ENCODE data around the gene WFS1.

WFS1 gene

GRCh38 chr4:6250235-6250983 is 19.2 kb upstream of the WFS1 start:
- Histone ChIP-seq H3K36me3 (ENCODE audit: control insufficient read depth, insufficient read depth, low read length) (no peaks in the 10 kb centered on the region), H3K4me1 (ENCODE audit: control insufficient read depth, low read depth, low read length) (no peaks in the 10 kb centered on the region), H4K8ac (ENCODE audit: low read depth, low read length) (no peak overlapping the region), H3K18ac (ENCODE audit: low read length) (no peak overlapping the region), H3K79me1 (ENCODE audit: low read length) (no peaks in the 10 kb centered on the region), H3K27me3 (ENCODE audit: insufficient read depth, low read length, poor library complexity) (no peaks in the 10 kb centered on the region), H3K9ac (ENCODE audit: low read length) (no peak overlapping the region), H4K5ac (ENCODE audit: low read length) (no peak overlapping the region), H2AK5ac (ENCODE audit: low read length) (no peak overlapping the region), H2BK120ac (ENCODE audit: low read depth, low read length) (no peak overlapping the region), H3K27ac (ENCODE audit: low read depth, low read length) (no peak overlapping the region), H3K79me2 (ENCODE audit: control insufficient read depth, insufficient read depth, low read length) (no peaks in the 10 kb centered on the region), H3K23ac (ENCODE audit: low read length) (no peak overlapping the region), H2BK15ac (replicated peaks; ENCODE audit: low read depth) (no peak overlapping the region), H3K4ac (ENCODE audit: low read depth, low read length) (no peak overlapping the region), H3K56ac (ENCODE audit: low read length) (no peak overlapping the region), H2BK5ac (ENCODE audit: low read length) (no peak overlapping the region), H3K4me2 (ENCODE audit: low read length) (peak overlapping the region; percentile 53), H3K4me3 (ENCODE audit: low read length) (no peak overlapping the region)
- peak; percentile 86 for DNase-seq
- WGBS (ENCODE audit: extremely low coverage, insufficient coverage, low lambda C conversion rate), result no CpG with 5 or more reads among the region's 15 CpGs

- Histone ChIP-seq H2BK5ac (ENCODE audit: low read length) (no peak overlapping the region), H3K56ac (ENCODE audit: low read length) (no peak overlapping the region), H4K5ac (ENCODE audit: low read length) (no peak overlapping the region), H3K4me2 (ENCODE audit: low read length) (no peak overlapping the region), H3K36me3 (ENCODE audit: control insufficient read depth, insufficient read depth, low read length) (no peaks in the 10 kb centered on the region), H3K4me1 (ENCODE audit: control insufficient read depth, low read depth, low read length) (no peaks in the 10 kb centered on the region), H3K27ac (ENCODE audit: low read depth, low read length) (no peak overlapping the region), H3K27me3 (ENCODE audit: insufficient read depth, low read length, poor library complexity) (no peaks in the 10 kb centered on the region), H3K4ac (ENCODE audit: low read depth, low read length) (no peak overlapping the region), H3K4me3 (ENCODE audit: low read length) (no peak overlapping the region), H2BK120ac (ENCODE audit: low read depth, low read length) (no peak overlapping the region), H3K23ac (ENCODE audit: low read length) (no peak overlapping the region), H3K18ac (ENCODE audit: low read length) (no peak overlapping the region), H3K79me1 (ENCODE audit: low read length) (no peaks in the 10 kb centered on the region), H3K9ac (ENCODE audit: low read length) (no peak overlapping the region), H2BK15ac (replicated peaks; ENCODE audit: low read depth) (no peak overlapping the region), H2AK5ac (ENCODE audit: low read length) (no peak overlapping the region), H4K8ac (ENCODE audit: low read depth, low read length) (no peak overlapping the region), H3K79me2 (ENCODE audit: control insufficient read depth, insufficient read depth, low read length) (no peaks in the 10 kb centered on the region)
- no CpG with 5 or more reads among the region's 1 CpG for WGBS (ENCODE audit: extremely low coverage, insufficient coverage, low lambda C conversion rate)
- no peak for DNase-seq
These were observed 18.7 kb upstream of the WFS1 start for GRCh38 chr4:6250984-6251295.

GRCh38 chr4:6251365-6251764 is 18.3 kb upstream of the WFS1 start:
- Histone ChIP-seq H3K36me3 (ENCODE audit: control insufficient read depth, insufficient read depth, low read length) (no peaks in the 10 kb centered on the region), H2BK5ac (ENCODE audit: low read length) (no peak overlapping the region), H3K9ac (ENCODE audit: low read length) (no peak overlapping the region), H3K56ac (ENCODE audit: low read length) (no peak overlapping the region), H3K27ac (ENCODE audit: low read depth, low read length) (no peak overlapping the region), H2AK5ac (ENCODE audit: low read length) (no peak overlapping the region), H3K23ac (ENCODE audit: low read length) (no peak overlapping the region), H3K79me1 (ENCODE audit: low read length) (no peaks in the 10 kb centered on the region), H4K5ac (ENCODE audit: low read length) (no peak overlapping the region), H2BK15ac (replicated peaks; ENCODE audit: low read depth) (no peak overlapping the region), H4K8ac (ENCODE audit: low read depth, low read length) (no peak overlapping the region), H3K79me2 (ENCODE audit: control insufficient read depth, insufficient read depth, low read length) (no peaks in the 10 kb centered on the region), H2BK120ac (ENCODE audit: low read depth, low read length) (no peak overlapping the region), H3K4ac (ENCODE audit: low read depth, low read length) (no peak overlapping the region), H3K18ac (ENCODE audit: low read length) (no peak overlapping the region), H3K4me3 (ENCODE audit: low read length) (no peak overlapping the region), H3K27me3 (ENCODE audit: insufficient read depth, low read length, poor library complexity) (no peaks in the 10 kb centered on the region), H3K4me2 (ENCODE audit: low read length) (no peak overlapping the region), H3K4me1 (ENCODE audit: control insufficient read depth, low read depth, low read length) (no peaks in the 10 kb centered on the region)
- DNase-seq, result no peak
- no CpG with 5 or more reads among the region's 14 CpGs for WGBS (ENCODE audit: extremely low coverage, insufficient coverage, low lambda C conversion rate)

- Histone ChIP-seq H4K8ac (ENCODE audit: low read depth, low read length) (no peak overlapping the region), H3K4ac (ENCODE audit: low read depth, low read length) (no peak overlapping the region), H3K9ac (ENCODE audit: low read length) (no peak overlapping the region), H2BK15ac (replicated peaks; ENCODE audit: low read depth) (no peak overlapping the region), H3K79me1 (ENCODE audit: low read length) (no peaks in the 10 kb centered on the region), H3K27me3 (ENCODE audit: insufficient read depth, low read length, poor library complexity) (no peaks in the 10 kb centered on the region), H4K5ac (ENCODE audit: low read length) (no peak overlapping the region), H3K4me1 (ENCODE audit: control insufficient read depth, low read depth, low read length) (no peaks in the 10 kb centered on the region), H3K4me3 (ENCODE audit: low read length) (no peak overlapping the region), H3K27ac (ENCODE audit: low read depth, low read length) (no peak overlapping the region), H2BK5ac (ENCODE audit: low read length) (no peak overlapping the region), H3K18ac (ENCODE audit: low read length) (no peak overlapping the region), H3K79me2 (ENCODE audit: control insufficient read depth, insufficient read depth, low read length) (no peaks in the 10 kb centered on the region), H2BK120ac (ENCODE audit: low read depth, low read length) (no peak overlapping the region), H3K4me2 (ENCODE audit: low read length) (no peak overlapping the region), H3K56ac (ENCODE audit: low read length) (no peak overlapping the region), H3K23ac (ENCODE audit: low read length) (no peak overlapping the region), H3K36me3 (ENCODE audit: control insufficient read depth, insufficient read depth, low read length) (no peaks in the 10 kb centered on the region), H2AK5ac (ENCODE audit: low read length) (no peak overlapping the region)
- no CpG with 5 or more reads among the region's 8 CpGs for WGBS (ENCODE audit: extremely low coverage, insufficient coverage, low lambda C conversion rate)
- DNase-seq, result no peak
These were observed 17.6 kb upstream of the WFS1 start for GRCh38 chr4:6252051-6252450.

- Histone ChIP-seq H3K79me2 (ENCODE audit: control insufficient read depth, insufficient read depth, low read length) (no peaks in the 10 kb centered on the region), H3K18ac (ENCODE audit: low read length) (no peak overlapping the region), H3K4ac (ENCODE audit: low read depth, low read length) (no peak overlapping the region), H4K5ac (ENCODE audit: low read length) (no peak overlapping the region), H3K56ac (ENCODE audit: low read length) (no peak overlapping the region), H3K9ac (ENCODE audit: low read length) (no peak overlapping the region), H3K79me1 (ENCODE audit: low read length) (no peaks in the 10 kb centered on the region), H3K4me3 (ENCODE audit: low read length) (no peak overlapping the region), H2BK120ac (ENCODE audit: low read depth, low read length) (no peak overlapping the region), H3K4me2 (ENCODE audit: low read length) (no peak overlapping the region), H3K27ac (ENCODE audit: low read depth, low read length) (no peak overlapping the region), H4K8ac (ENCODE audit: low read depth, low read length) (no peak overlapping the region), H2BK15ac (replicated peaks; ENCODE audit: low read depth) (no peak overlapping the region), H3K4me1 (ENCODE audit: control insufficient read depth, low read depth, low read length) (no peaks in the 10 kb centered on the region), H2BK5ac (ENCODE audit: low read length) (no peak overlapping the region), H2AK5ac (ENCODE audit: low read length) (no peak overlapping the region), H3K23ac (ENCODE audit: low read length) (no peak overlapping the region), H3K27me3 (ENCODE audit: insufficient read depth, low read length, poor library complexity) (no peaks in the 10 kb centered on the region), H3K36me3 (ENCODE audit: control insufficient read depth, insufficient read depth, low read length) (no peaks in the 10 kb centered on the region)
- WGBS (ENCODE audit: extremely low coverage, insufficient coverage, low lambda C conversion rate), result no CpG with 5 or more reads among the region's 6 CpGs
- DNase-seq, result no peak
These were observed 16.5 kb upstream of the WFS1 start for GRCh38 chr4:6253111-6253510.

GRCh38 chr4:6253961-6254360 is 15.7 kb upstream of the WFS1 start:
- WGBS (ENCODE audit: extremely low coverage, insufficient coverage, low lambda C conversion rate), result no CpG with 5 or more reads among the region's 14 CpGs
- Histone ChIP-seq H3K4me2 (ENCODE audit: low read length) (no peak overlapping the region), H3K36me3 (ENCODE audit: control insufficient read depth, insufficient read depth, low read length) (no peaks in the 10 kb centered on the region), H2BK15ac (replicated peaks; ENCODE audit: low read depth) (no peak overlapping the region), H3K79me1 (ENCODE audit: low read length) (no peaks in the 10 kb centered on the region), H4K5ac (ENCODE audit: low read length) (no peak overlapping the region), H3K18ac (ENCODE audit: low read length) (no peak overlapping the region), H2BK120ac (ENCODE audit: low read depth, low read length) (no peak overlapping the region), H2AK5ac (ENCODE audit: low read length) (no peak overlapping the region), H3K9ac (ENCODE audit: low read length) (no peak overlapping the region), H3K4me1 (ENCODE audit: control insufficient read depth, low read depth, low read length) (no peaks in the 10 kb centered on the region), H3K79me2 (ENCODE audit: control insufficient read depth, insufficient read depth, low read length) (no peaks in the 10 kb centered on the region), H3K56ac (ENCODE audit: low read length) (no peak overlapping the region), H3K4ac (ENCODE audit: low read depth, low read length) (no peak overlapping the region), H2BK5ac (ENCODE audit: low read length) (no peak overlapping the region), H3K27ac (ENCODE audit: low read depth, low read length) (no peak overlapping the region), H3K27me3 (ENCODE audit: insufficient read depth, low read length, poor library complexity) (no peaks in the 10 kb centered on the region), H4K8ac (ENCODE audit: low read depth, low read length) (no peak overlapping the region), H3K23ac (ENCODE audit: low read length) (no peak overlapping the region), H3K4me3 (ENCODE audit: low read length) (no peak overlapping the region)
- no peak for DNase-seq
